GM15510 (cell line): ENCODE data around the gene KCTD21.
A peak's percentile ranks its signal among the peaks of the same experiment; 100 is the strongest.

Source experiments
- POLR2A ChIP-seq: IDR thresholded peaks from 3 replicates; pipeline ENCODE4 v1.6.1; 2011; ENCODE audit warnings: borderline replicate concordance; ENCODE audit not compliant: insufficient read length; ENCODE audit errors: extremely low read depth

Gene KCTD21, protein sequence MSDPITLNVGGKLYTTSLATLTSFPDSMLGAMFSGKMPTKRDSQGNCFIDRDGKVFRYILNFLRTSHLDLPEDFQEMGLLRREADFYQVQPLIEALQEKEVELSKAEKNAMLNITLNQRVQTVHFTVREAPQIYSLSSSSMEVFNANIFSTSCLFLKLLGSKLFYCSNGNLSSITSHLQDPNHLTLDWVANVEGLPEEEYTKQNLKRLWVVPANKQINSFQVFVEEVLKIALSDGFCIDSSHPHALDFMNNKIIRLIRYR

DNA sequence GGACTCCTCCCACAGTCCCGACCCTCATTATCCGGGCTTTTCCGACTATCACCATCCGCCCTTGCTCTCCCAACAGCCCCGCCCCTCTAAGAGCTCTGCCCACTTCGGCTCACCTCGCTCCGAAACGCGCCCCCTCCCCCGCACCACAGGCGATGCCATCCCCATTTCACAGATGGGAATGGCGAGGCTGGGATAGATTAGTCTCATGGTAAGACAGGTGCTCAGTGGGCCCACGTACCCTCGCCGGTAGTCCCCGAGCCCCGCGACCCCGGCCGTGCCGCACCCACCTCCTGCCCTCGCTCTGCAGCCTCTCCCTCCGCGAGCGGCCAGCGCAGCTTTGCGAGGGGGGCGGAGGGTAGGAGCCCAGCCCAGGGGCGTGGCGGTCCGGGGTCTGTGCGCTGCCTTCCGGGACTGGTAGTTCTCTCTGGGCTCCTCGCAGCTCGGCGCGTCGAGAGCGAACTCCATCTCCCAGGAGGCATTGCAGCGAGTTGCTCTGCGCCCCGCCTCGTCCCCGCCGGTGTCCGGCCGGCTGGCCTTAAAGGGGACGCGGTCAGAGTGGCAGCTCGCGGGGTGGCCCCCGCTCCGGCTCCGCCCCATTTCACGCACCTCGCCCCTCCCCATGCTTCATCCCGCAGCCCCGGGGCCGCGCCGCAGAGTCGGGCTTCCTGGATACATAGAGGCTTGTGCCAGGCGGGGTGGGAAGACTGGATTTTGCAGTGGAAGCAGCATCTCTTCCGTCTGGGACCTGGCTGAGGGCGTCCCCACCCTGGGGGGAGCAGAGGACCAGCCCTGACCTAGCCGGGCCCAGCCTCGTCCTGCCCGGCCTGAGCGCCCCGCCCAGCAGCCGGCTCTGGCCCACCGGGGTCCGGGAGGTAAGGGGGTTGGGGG, at the start of gene KCTD21, which contains the start of gene USP35:
KCTD21 (minus strand) TSS at position 341 of the 888 bp plus-strand sequence. CDS start 14,072 bp downstream, outside the sequence.
USP35 (plus strand) TSS at position 634 of the 888 bp plus-strand sequence. CDS start 7,327 bp downstream, outside the sequence.
- peak; percentile 63 for TF ChIP-seq POLR2A

DNA sequence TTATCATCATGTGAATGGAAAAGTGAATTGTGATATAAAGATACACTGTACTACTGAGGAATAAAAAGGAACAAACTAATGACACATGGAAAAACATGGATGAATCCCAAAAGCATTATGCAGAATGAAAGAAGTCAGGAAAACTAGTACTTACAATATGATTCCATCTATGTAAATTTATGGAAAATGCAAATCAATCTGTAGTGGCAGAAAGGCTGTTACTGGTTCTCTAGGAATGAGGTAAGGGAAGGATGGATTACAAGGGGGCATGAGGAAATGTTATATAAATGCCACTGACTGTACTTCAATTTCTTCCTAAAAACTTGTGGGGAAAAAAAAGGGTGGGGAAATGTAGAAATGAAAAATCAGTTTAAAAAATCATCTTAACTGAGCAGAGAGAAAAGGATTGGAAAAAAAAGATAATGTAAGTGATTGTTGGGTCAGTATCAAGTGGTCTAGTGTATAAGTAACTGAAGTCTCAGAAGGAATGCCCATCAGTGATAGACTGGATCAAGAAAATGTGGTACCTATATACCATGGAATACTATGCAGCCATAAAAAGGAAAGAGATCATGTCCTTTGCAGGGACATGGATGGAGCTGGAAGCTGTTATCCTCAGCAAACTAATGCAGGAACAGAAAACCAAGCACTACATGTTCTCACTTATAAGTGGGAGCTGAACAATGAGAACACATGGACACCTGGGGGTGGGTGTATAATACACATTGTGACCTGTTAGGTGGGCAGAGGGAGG, 49.0 kb upstream of the KCTD21 start:
- TF ChIP-seq POLR2A: no peak

DNA sequence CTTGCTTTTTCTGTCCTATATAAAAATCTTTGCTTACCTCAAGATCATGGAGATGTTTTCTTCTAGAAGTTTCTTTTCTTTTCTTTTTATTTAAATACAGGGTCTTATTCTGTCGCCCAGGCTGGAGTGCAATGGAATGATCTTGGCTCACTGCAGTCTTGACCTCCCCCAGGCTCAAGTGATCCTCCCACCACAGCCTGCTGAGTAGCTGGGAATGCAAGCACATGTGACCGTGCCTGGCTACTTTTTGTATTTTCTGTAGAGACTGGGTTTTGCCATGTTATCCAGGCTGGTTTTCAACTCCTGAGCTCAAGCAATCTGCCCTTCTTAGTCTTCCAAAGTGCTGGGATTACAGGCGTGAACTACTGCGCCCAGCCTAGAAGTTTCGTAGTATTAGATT, 45.6 kb upstream of the KCTD21 start:
- TF ChIP-seq POLR2A: no peak

DNA sequence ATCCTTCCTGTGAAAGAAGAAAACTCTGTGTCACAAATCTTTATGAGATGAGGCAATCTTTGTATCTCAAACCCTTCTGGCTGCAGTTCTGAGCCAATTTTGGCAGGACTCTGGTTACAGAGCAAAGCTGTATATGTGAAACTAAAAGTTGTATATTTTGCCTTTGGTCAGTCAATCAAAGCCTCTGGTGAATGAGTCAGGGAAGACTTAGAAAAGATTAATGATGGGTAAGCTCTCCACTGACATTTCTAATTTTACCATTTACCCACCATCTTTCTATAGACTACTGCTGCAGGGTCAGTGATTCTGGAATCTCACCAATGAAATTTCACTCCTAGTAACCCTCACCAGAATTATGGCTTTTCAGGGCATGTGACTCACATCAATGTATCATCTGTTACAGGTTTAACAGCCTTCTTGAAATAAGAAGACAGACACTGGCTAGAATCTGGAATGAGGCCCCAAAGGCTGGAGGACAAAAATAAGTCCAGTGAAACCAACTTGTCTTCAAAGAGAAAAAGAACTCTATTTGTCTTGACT, 43.6 kb upstream of the KCTD21 start:
- no peak for TF ChIP-seq POLR2A

DNA sequence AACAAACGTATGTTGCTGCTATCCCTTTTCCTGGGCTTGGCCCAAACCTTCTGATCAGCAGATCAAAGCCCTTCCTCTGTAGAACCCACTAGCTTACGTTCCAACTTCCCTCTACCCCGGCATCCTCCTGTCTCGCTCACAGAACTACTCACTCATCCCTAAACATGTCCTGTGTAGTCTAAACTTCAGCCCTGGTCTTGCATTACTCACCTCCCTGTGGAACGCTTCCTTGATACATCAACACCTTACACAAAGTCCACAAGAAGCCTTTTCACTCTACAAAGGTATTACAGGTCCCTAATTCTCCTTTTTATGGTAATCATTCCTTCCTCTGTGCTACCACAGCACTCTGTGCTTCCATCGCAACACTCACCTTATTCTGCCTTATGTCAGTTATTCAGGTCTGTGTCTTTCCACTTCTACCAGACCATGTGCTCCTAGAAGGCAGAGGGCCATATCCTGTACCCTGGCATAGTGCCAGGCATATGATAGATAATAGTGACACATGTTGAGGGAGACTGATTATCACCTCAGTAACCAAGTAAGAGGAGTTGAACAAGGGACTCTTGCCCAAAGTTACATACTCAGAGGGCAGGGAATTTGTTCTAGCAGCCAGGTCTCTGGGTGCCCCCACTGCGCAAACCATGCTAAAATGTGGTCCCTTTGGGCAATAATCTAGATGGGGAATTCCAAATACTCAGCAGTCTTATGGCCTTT, 41.9 kb upstream of the KCTD21 start:
- TF ChIP-seq POLR2A: no peak

DNA sequence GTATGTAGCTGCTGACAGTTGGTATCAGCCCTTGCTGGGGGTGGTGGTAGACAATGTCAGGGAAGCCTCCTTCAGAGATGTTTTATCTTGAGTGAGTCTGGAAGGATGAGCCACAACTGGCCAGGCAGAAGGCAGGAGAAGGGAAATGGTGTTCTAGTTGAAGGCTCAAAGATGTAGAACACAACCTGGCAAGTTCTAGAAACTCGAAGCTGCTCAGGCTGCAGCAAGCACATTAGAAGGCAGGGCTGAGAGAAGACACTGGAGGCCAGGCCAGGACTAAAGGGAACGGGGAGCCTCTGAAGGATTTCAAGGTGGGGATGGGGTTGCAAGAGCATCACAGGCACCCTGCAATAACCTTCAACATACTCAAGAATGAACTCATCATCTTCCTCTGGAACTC, 40.7 kb upstream of the KCTD21 start:
- no peak for TF ChIP-seq POLR2A

DNA sequence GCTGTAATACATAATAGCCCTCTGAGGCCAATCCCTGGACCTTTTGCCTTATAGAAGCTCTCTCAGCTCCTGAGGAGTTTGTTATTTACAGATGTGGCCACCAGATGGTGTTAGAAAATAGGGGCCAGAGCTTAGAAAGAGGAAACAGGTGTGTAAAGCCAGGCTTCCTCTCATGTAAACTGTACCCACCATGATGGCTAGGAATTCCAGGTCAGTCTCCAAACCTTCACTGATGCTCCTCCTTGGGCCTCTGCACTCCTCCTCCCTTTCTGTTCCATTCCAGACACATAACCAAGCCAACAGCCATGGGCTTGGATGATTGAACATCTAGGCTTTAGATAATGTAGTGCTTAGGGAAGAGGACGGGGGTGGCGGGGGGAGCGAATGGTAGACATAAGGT, 40.0 kb upstream of the KCTD21 start:
- TF ChIP-seq POLR2A: no peak

DNA sequence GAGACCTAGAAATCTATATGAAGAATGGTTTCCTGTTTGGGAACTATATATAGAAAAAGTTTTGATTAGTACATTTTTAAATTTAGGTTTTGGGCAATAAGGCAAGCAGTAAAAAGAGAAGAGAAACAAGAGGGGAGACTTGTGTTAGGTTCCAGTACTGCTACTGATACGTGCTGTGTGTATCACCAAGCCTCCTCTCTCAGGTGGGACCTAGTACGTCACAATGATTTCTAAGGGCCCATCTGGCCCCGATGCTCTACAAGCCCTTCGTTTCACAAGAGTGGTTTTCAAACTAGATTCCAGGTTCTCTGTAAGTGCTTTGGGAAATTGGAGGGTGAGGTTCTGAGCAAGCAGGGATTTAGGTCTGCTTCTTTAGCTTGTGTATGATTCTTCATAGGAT, 39.5 kb upstream of the KCTD21 start:
- TF ChIP-seq POLR2A: no peak

DNA sequence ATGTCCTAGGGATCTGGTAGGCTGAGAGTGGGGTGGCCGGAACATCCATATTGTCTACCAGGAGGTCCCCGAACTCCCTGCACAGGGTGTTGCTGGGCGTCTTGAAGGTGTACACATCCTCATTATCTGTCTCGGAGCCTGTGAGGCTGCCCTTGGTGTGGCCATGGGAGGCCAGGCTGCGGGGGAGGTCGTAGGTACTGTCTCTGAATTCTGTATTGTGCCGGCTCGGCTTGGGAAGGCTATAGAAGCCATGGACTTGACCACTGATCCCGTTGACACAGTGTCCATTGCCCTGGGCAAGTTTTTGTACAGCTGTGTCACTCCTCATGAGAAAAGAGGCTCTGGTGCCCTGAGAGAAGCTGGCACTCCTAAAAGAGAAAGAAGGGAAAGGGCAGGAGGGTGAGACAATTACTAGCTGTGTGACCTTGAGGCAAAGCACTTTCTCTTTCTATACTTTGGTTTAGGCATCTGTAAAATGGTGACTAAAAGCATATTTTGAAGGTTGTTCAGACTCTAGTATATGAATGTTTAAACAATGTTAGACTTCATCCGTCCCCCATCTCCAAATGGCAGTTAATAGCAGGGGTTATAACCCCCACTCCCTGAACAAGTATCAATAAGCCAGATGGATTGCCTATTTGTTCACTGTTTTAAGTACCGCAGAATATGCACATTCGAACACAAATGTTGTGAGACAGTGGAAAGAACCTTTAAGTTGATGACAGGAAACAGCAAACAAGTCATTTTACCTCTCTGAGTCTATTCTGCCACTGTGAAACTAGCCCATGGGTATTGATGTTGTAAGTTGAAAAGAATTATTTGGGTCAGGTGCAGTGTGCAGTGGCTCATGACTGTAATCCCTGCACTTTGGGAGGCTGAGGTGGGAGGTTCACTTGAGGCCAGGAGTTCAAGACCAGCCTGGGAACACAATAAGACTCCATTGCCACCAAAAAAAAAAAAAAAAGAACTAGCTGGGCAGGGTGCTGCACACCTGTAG, 38.6 kb upstream of the KCTD21 start:
- TF ChIP-seq POLR2A: no peak

DNA sequence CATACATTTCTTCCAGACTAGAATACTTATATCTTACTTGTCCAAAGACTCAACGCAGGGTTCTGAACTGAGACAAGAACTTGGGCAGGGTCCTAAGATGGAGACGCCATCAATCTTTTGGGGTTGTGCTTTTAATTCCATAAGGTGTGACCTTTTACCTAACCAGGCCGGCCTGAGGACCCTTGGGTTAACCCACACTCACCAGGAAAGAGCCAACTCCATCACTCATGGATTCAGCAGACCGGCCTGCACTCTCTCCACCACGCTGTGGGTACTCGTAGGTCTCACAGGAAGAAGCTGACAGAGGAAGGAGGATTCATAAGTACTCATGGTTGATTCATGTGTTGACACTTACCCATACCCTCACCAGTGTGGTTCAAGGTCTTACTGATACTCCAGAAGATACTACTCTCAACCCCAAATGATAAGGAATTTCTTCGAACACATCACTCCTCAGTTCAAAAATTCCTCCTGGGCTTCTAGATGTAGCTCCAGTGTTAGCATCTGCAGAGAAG, 36.5 kb upstream of the KCTD21 start:
- no peak for TF ChIP-seq POLR2A

DNA sequence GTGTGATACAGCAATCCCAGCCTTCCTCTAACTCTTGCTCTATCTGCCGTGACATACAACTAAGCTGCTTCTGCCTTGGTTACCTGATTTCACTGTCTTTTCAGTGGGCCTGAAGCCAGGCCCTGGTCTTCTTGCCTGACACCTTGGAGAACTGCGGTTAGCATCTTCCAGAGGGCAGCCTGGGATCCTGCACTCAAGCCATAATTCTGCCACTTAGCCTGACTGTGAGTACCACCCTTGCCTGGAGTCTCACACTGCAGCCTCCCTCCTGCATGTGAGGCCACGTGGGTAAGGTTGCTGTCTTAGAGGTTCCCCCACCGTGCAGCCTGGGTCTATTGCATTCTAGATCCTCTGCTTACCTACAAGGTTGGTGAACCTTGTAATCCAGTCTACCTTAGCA, 36.1 kb upstream of the KCTD21 start:
- TF ChIP-seq POLR2A: no peak

DNA sequence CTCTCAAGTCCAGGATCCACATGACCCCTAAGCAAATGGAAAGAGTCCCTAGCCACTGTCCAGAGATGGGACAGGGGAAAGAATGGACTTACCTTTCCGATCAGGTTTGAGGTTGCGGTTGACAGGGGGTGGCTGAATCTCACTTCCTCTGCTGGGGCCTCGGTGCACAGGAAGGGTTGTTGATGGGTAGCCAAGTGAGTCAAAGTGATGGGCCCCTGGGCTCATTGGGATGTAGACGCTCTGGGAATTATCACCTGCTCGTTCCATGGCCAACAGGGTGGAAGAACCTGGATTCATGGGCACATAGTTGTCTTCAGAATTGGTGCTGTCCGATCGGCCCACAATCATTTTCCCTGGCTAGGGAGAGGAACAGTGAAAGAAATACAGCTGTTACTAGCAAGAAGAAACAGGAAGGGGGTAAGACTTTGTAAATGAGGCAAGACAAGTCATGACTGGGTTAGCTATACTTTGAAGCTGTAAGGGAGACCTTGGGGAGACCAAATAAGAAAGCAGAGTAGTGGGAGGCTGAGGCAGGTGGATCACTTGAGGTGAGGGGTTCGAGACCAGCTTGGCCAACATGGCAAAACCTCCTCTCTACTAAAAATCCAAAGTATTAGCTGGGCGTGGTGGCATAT, 35.0 kb upstream of the KCTD21 start:
- no peak for TF ChIP-seq POLR2A
